GM21529 (cell line): Measurements from ENCODE around the gene P2RY13.

Experiments
- ATAC-seq: cut with Tn5 transposase; IDR thresholded peaks from one replicate; pipeline ENCODE4 v1.9.1; 2021; ENCODE audit not compliant: unreplicated experiment

Gene P2RY13

GRCh38 chr3:151297429-151297828, 31.9 kb downstream of the P2RY13 start:
- no peak for ATAC-seq

GRCh38 chr3:151296226-151296625, 33.1 kb downstream of the P2RY13 start:
- no peak for ATAC-seq

- ATAC-seq: no peak
These were observed 36.2 kb downstream of the P2RY13 start for GRCh38 chr3:151293127-151293526.

GRCh38 chr3:151290673-151291072, 38.7 kb downstream of the P2RY13 start:
- no peak for ATAC-seq

- ATAC-seq: no peak
These were observed 39.9 kb downstream of the P2RY13 start for GRCh38 chr3:151289445-151289844.

- no peak for ATAC-seq
These were observed 43.4 kb downstream of the P2RY13 start for GRCh38 chr3:151285940-151286339.

GRCh38 chr3:151283907-151284461, 45.4 kb downstream of the P2RY13 start:
- no peak for ATAC-seq

- ATAC-seq: no peak
These were observed 46.0 kb downstream of the P2RY13 start for GRCh38 chr3:151283387-151283786.

- no peak for ATAC-seq
These were observed 46.4 kb downstream of the P2RY13 start for GRCh38 chr3:151282921-151283320.

- ATAC-seq: no peak
These were observed 47.6 kb downstream of the P2RY13 start for GRCh38 chr3:151281671-151282324.

GRCh38 chr3:151278230-151278629, 51.1 kb downstream of the P2RY13 start, which contains the start of gene P2RY14:
P2RY14 (minus strand) TSS chr3:151278542; CDS start chr3:151214316, 64,226 bp downstream.
- no peak for ATAC-seq

- peak; percentile 56 for ATAC-seq
These were observed 52.7 kb downstream of the P2RY13 start for GRCh38 chr3:151276687-151277042.
